GM12872 (cell line): ENCODE measurements around the gene ATP6V1B1.

Experiments
- TF ChIP-seq, protein P1 (sequence below): IDR thresholded peaks from 3 replicates; pipeline ENCODE4 v1.5.1; 2011; ENCODE audit warnings: low read depth, mild to moderate bottlenecking, low read length, moderate library complexity; ENCODE audit not compliant: insufficient read depth

ATP6V1B1 gene

DNA sequence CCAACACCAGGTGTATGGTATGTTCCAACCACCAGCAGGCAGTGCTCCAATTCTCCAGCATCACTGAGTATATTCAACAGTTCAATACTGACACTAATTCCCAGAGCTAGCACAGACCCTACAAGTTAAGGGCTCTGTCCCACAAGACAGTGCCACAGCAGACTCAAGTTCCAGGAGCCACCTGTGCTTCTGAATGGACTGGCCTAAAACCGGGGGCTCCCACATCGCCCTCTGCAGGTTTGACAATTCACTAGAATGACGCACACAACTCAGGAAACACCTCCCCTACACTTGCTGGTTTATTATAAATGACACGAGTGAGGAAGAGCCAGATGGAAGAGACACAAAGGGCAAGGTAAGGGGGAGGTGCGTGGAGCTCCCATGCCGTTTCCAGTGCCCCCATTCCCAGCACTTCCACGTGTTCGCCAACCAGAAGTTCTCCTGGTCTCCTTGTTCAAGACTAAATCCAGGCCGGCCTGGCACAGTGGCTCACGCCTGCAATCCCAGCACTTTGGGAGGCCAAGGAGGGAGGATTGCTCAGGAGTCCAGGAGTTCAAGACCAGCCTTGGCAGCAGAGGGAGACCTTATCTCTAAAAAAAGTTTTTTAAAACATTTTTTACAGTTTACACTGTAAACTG is 12.2 kb upstream of the ATP6V1B1 start:
- TF ChIP-seq, protein P1, sequence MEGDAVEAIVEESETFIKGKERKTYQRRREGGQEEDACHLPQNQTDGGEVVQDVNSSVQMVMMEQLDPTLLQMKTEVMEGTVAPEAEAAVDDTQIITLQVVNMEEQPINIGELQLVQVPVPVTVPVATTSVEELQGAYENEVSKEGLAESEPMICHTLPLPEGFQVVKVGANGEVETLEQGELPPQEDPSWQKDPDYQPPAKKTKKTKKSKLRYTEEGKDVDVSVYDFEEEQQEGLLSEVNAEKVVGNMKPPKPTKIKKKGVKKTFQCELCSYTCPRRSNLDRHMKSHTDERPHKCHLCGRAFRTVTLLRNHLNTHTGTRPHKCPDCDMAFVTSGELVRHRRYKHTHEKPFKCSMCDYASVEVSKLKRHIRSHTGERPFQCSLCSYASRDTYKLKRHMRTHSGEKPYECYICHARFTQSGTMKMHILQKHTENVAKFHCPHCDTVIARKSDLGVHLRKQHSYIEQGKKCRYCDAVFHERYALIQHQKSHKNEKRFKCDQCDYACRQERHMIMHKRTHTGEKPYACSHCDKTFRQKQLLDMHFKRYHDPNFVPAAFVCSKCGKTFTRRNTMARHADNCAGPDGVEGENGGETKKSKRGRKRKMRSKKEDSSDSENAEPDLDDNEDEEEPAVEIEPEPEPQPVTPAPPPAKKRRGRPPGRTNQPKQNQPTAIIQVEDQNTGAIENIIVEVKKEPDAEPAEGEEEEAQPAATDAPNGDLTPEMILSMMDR, result peak; percentile 44; the same call in 2 of the 3 replicates

DNA sequence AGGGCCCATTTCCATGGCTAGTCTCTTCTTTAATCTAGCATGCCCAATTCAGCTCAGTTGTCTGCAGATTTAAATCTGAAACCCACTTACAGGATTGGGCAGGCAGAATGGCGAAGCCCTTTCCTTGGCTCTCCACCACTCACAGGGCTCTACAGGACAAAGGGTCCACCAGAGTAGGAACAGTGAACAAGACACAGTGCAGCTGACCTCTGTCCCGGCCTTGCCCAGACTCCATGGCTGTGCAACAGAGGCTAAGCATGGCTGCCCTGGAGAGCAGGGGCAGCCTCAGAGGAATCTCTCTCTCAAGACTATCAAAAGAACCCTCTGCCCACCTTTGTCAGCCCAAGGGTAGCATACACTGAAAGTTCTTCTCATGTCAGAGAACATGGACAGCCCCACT is 9.7 kb upstream of the ATP6V1B1 start:
- TF ChIP-seq, protein P1, result no peak

DNA sequence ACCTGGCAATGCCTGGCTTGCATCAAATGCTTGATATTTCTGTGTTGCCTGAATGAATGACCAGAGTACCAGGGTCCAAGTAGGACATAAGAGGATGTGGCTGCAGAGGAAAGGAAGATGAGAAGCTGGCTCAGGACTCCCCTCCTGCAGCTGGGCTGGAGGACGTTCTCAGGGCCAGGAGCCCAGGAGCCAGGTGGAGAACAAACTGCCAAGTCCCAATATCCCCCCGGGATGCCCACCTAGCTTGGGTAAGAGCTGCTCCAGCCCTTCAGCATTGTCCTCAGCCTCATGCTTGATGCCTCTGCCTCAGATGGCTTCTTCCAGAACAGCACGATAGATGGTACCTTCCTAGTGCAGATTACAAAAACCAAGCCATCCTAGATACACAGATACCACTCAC is 8.6 kb upstream of the ATP6V1B1 start:
- TF ChIP-seq, protein P1, result no peak

DNA sequence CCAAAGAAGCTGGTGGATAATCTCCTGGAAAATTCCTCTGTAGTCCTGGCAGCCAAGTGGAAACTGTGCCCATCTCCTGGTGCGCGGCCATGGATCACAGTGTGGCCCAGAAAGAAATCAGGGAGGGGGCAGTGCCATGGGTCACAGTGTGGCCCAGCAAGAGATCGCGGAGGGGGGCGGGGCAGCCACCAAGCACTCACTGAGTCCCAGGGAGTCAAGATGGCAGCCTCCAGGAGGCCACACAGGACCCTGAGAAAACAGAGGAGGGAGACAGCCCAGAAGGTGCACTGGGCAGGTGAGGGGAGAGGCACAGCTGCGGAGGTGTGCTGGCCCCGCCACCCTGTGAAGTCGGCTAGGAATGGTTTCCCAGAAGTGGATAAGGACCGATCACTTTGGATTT is 8.1 kb upstream of the ATP6V1B1 start:
- TF ChIP-seq, protein P1, result no peak

DNA sequence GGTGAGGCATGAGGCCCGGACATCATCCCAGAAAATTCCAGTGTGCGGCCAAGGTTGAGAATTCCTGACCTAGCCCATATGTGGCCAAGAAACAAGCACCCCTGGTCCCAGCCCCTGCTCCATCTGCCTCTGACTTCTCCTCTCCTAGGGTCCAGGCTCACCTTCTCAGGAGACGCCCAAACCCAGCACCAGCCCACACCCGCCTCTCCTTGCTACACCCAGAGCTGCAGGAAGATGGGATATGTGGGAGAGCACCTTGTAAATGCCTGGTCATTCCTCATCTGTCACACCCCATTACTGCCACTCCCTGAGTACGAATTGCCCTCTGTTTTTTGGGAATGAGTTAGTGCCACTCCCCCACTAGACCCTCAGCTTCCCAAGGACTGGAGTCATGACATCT is 7.3 kb upstream of the ATP6V1B1 start:
- TF ChIP-seq, protein P1, result no peak

DNA sequence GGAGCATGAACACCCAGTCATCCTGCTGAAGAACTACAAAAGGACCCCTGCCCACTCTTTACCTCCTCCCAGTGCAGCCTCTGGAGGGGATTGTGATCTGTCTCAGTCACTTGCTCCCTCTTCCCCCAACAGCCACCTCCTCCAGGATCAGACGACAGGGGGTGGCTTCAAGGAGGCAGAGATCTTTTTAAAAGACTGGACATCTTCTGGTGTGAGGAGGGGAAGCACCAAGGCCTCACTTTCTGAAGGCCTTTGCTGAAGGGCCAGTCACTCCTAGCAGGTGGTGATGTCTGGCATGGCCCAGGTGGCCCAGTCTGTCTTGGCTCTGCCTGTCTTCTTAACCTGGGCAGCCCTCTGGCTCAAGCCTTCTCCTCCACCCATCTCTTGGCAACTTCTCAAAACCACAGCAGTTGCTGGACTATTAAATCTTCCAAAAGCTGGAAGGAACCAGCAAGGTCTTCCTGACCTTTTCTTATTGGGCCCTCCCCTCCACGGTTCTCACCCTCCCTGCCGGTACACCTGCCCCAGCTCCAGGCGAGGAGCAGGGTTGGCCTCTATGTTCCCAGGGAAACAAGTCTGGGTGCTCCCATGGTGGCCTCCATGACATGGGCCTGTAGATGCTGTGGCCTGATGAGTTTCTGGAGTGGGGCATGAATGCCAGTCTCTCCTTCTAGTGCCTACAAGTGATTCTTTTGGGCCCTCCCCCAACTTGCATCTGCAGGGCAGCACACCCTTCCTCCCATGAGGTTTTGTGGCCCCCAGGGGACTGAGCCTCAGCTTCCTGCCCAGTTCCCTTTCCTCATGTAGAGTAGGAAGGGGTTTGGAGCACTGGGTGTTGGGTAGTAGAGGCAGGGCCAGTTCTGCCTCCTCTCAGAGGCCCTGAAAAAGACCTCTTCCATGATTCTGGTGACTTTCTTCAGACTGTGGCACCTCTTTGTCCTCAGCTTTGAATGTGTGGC is 5.0 kb upstream of the ATP6V1B1 start:
- TF ChIP-seq, protein P1, result no peak

DNA sequence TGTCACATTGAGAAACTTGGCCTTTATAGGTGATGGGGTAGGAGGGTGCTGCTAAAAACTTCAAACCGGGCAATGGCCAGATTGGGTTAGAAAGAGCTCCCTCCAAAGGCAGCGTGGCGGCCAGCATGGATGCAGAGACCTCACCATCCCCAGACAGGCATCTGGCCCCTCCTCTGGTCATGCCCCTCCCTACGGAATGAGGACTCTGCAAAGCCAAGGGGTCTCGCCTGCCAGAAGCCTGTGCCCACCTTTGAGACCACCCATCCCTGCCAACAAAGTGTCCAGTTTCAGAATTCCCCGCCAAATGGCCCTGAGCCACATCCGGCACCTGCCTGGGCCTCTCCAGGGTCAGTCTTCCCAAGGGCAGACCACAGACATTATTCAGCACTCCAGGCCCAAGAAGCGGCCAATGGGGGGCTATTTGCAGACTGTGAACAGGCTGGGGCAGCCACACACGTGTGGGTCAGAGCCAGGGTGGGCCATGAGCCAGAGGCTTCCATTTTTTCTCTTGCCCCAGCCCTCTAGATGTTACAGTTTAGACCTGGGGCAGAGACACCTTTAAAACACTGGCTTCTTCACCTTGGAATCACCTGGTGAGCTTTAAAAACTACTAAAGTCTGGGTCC is 4.2 kb upstream of the ATP6V1B1 start:
- TF ChIP-seq, protein P1, result no peak
